SH-SY5Y (cell line): ENCODE measurements around the gene MFAP5.

Source experiments
- GATA2 ChIP-seq: IDR thresholded peaks from 2 replicates; pipeline ENCODE4 v1.6.1; 2011; ENCODE audit warnings: mild to moderate bottlenecking, low read depth, low read length
- GATA3 ChIP-seq: IDR thresholded peaks from 2 replicates; pipeline ENCODE4 v1.6.1; 2011; ENCODE audit warnings: low read depth, mild to moderate bottlenecking, low read length, moderate library complexity

DNA sequence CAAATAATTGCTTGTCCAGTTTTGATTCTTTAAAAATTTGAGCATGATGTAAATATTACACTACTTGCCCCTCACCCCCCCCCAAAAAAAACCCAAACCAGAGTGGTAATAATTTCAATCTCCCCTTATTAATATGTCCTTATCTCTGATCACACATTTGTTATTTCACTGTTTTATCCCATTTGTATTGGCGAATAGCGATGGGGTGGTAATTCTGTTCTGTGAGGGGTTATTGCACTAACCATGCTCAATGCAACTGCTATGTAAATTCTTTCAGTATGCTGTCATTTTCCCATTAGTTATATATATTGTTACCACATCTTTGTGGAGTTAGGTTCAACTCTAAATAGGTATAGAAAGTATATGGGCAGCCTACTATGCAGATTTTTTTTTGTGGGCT, 36.3 kb upstream of the MFAP5 start:
- TF ChIP-seq GATA3 (no peak), GATA2 (no peak)
